LNCAP (cell line): ENCODE results near the gene KCNG2.

Experiments
- TF ChIP-seq, protein P1 (sequence below): fragments of 450-650 bp; IDR thresholded peaks from 2 replicates; pipeline ENCODE4 v1.5.1; 2017; ENCODE audit warnings: mild to moderate bottlenecking

Gene KCNG2

DNA sequence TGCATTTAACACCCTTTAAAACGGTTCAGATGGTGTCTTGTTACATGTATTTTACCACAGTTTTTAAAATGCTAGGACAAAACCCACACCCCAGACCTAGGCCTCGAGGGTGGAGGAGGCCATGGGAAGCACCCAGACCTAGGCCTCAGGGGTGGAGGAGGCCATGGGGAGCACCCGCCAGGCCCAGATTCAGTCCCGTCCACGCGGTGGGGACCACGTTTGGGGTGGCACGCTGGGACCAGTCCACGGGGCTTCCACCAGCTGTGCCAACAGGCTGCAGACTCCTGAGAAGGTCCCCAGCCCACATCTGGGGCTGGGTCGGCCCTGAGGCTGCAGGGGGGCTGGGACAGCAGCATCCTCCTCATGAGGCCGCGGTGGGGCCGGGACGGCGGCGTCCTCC lies 90.3 kb downstream of the KCNG2 start:
- TF ChIP-seq, protein P1, sequence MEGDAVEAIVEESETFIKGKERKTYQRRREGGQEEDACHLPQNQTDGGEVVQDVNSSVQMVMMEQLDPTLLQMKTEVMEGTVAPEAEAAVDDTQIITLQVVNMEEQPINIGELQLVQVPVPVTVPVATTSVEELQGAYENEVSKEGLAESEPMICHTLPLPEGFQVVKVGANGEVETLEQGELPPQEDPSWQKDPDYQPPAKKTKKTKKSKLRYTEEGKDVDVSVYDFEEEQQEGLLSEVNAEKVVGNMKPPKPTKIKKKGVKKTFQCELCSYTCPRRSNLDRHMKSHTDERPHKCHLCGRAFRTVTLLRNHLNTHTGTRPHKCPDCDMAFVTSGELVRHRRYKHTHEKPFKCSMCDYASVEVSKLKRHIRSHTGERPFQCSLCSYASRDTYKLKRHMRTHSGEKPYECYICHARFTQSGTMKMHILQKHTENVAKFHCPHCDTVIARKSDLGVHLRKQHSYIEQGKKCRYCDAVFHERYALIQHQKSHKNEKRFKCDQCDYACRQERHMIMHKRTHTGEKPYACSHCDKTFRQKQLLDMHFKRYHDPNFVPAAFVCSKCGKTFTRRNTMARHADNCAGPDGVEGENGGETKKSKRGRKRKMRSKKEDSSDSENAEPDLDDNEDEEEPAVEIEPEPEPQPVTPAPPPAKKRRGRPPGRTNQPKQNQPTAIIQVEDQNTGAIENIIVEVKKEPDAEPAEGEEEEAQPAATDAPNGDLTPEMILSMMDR = no peak

DNA sequence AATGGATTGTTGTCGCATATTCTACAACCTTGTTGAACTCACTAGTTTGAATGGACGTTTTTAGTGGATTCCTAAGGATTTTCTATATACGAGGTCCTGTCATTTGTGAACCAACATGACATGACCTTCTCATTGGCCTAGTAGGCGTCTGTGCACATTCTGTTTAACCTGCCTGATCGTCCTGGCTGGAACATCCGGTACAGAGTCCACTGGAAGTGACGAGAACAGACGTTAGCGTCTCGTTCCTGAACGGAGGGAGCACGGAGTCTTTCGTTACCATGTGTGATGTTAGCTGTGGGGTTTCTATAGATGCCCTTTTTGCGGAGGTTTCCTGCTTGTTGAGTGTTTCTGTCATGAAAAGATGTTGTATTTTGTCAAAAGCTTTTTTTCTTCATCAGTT lies 91.8 kb downstream of the KCNG2 start:
- TF ChIP-seq, protein P1 = no peak

DNA sequence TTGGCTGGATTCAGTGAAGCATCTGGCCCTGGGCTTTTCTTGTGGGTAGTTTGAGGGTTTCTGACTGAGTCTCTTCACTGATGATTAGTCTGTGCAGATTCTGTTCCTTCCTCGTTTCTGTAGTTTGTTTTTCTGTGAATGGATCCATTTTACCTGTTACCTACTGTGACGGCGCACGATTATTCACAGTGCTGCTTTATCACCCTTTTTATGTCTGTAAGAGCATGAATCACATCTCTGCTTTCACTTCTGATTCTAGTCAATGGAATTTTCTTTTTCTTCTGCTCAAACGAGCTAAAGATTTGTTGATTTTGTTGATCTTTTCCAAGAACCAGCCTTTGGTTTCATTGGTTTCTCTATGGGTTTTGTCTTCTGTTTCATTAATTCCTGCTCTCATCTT lies 92.9 kb downstream of the KCNG2 start:
- TF ChIP-seq, protein P1 = no peak

DNA sequence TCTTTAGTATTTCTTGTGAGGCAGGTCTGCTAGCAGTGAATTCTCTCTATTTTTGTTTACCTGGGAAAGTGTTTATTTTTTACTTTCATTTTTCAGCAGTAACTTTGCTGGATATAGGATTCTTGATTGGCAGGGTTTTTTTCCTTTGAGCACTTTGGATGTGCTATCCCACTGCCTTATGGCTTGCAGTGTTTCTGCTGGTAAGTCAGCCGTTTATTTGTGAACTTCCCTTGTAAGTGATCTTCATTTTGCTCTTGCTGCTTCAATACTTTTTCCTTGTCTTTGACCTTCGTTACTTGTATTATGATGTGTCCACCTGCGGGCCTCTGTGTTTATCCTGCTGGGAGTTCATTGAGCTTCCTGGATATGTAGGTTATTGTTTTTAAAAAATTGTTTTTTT lies 99.0 kb downstream of the KCNG2 start:
- TF ChIP-seq, protein P1 = no peak

DNA sequence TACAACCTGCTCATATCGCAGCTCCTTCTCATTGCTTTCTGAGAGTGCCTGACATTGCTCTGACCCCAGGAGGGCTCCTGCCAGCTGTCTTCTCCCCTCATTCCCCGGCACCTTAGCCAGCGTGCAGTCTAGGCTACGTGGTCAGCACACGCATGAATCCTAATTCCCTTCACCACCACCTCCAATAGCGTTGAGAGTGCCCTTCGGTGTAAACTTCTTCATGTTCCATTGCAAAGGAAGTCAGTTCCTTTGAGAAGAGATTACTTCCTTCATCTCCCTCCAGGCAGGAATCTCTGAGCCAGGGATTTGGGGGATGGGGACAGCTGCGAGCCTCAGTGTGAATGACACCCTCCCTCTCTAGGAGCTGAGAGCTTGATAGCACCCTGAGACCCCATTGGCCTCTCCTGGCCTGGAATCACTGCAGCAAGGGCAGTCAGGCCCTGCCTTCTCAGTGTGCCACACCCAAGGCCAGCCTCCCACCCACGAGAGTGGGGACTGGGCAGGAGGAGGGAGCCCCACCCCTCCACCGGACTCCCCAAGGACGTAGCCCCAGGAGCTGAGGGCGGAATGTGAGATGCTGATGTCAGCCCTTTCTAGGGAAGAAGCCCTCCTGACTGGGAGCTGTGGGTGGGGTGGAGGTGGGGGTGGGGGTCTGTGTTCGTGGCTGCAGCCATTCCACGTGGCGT lies 100.3 kb downstream of the KCNG2 start:
- TF ChIP-seq, protein P1 = no peak

DNA sequence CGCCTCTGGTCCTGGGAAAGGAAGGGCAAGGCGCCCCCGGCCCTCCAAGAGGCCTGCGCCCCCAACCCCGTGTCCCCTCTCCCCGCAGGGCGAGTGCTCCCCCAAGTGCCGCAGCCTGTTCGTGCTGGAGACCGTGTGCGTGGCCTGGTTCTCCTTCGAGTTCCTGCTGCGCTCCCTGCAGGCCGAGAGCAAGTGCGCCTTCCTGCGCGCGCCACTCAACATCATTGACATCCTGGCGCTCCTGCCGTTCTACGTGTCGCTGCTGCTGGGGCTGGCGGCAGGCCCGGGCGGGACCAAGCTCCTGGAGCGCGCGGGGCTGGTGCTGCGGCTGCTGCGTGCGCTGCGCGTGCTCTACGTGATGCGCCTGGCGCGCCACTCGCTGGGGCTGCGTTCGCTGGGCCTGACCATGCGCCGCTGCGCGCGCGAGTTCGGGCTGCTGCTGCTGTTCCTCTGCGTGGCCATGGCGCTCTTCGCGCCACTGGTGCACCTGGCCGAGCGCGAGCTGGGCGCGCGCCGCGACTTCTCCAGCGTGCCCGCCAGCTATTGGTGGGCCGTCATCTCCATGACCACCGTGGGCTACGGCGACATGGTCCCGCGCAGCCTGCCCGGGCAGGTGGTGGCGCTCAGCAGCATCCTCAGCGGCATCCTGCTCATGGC lies 101.3 kb downstream of the KCNG2 start:
- TF ChIP-seq, protein P1 = no peak

DNA sequence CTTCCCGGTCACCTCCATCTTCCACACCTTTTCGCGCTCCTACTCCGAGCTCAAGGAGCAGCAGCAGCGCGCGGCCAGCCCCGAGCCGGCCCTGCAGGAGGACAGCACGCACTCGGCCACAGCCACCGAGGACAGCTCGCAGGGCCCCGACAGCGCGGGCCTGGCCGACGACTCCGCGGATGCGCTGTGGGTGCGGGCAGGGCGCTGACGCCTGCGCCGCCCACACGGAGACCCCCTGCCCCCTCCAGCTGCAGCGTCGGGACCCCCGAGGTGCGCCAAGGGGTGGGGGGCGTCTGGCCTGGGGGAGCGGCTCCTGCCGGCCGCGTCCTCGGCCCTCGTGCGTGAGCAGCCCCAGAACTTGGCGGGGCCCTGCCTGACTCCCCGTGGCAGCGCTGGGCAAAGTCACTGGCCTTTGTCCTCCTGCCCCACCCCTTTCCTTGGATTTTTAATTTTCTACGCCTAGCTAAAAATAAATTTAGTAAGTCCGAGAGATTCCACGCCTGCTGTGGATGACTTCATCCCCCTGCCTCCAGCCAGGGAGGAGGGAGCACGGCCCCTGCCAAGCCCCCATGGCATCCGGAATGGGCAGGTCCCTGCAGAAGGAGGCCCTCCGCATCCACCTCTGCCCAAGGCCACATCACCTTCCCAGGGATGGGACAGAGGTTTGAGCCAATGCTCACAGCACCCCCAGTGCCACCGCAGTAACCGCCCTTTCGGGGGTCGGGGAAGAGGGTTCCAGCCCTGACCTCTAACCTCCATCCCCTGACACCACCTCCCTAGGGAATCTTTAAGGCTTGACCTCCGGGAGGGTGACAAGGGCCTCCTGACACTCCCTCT lies 102.1 kb downstream of the KCNG2 start:
- TF ChIP-seq, protein P1 = no peak
